ENCODE measurements around the gene UGCG. TPM values are rescaled to one million over a fixed set of nuclear protein-coding genes. Genes with fewer than 3 reads are reported as not detected.

The UGCG gene
- total and polyA plus RNA-seq, 9 of the 15 experiments (the other 6 are each of a cell fraction or from before 2014, with no cell fraction given), result 20.0 to 40.3 (median 29.2) TPM

DNA sequence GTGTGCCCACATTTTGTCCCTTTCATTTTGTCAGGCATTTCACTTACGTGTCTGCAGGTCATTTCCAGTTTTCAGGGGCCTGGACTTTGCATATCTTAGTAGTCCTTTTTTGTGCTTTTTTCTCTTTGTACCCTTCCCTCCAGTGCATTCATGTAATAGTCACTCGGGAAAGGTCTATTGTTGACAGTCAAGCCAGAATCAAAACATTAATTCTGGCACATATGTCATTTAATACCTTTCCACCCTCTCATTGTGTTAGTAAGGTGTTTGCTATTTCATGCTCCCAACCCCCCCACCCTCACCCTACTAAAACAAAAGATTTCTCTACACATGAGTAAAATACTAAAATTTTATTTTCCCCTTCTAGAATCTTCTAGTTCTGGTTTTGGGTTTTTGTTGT, 42.7 kb downstream of the UGCG start:
- H3K9me1 ChIP-seq (ENCODE audit: control insufficient read depth, insufficient read depth, low read length), result no peaks in the 10 kb centered on the region
- ChIA-PET CTCF (ENCODE audit: low intra/inter-chr PET ratio) (no interaction called here), POLR2A (interaction anchor here (0.6 to 1.1 kb wide), 2 partner anchors 13 to 174 kb away, joined by 3 read pairs; no protein-coding TSS in a partner anchor)
- peaks cover 0 to 5% of the 10 kb centered on the region in 2 experiments; a peak in 2 of 5 replicates for H3K4me1 ChIP-seq (replicated peaks in 1 of 2; ENCODE audit: control insufficient read depth in 2 of 2, insufficient read depth in 2 of 2, low read length in 2 of 2)
- no peak overlapping the region for H3K27ac ChIP-seq (ENCODE audit: extremely low read depth, low read depth, low read length)
- H3K4me3 ChIP-seq, result no peak overlapping the region
- FAIRE-seq (no peak), DNase-seq (ENCODE audit: extremely low read depth in 1 of 4, low spot score in 3 of 4) (no peak), ATAC-seq (no peak)
- H3K27me3 ChIP-seq (ENCODE audit: control insufficient read depth in 2 of 2, insufficient read depth in 2 of 2, low read length in 2 of 2), result no peaks in the 10 kb centered on the region
- no peak overlapping the region for H3K4me2 ChIP-seq (ENCODE audit: insufficient read depth, low read length)
- H3K36me3 ChIP-seq (ENCODE audit: control insufficient read depth, insufficient read depth, low read length), result peaks cover 7% of the 10 kb centered on the region; the same call in 2 of the 3 replicates
- H4K20me1 ChIP-seq (replicated peaks; ENCODE audit: control insufficient read depth, insufficient read depth, low read length), result no peaks in the 10 kb centered on the region
- no peaks in the 10 kb centered on the region for H3K9me3 ChIP-seq (replicated peaks; ENCODE audit: control insufficient read depth, insufficient read depth, low read depth, low read length)
- no peaks in the 10 kb centered on the region for H3K79me2 ChIP-seq (ENCODE audit: control insufficient read depth, insufficient read depth, low read length)
- intact Hi-C loops (cut with micrococcal nuclease), result no loop called here
- H3K9ac ChIP-seq (ENCODE audit: insufficient read depth in 1 of 2, low read depth in 2 of 2, low read length in 2 of 2), result no peak overlapping the region
- H2AFZ ChIP-seq (ENCODE audit: low read depth, low read length), result no peak overlapping the region
- in situ Hi-C loops (cut with MboI), result no loop called here
- 38% methylated on average over 2 of the region's 2 CpGs for WGBS (ENCODE audit: insufficient coverage, low coverage, missing lambda C conversion rate)
- no TSS peak for BruUV-seq (replicated peaks)
- TF ChIP-seq, protein P1, sequence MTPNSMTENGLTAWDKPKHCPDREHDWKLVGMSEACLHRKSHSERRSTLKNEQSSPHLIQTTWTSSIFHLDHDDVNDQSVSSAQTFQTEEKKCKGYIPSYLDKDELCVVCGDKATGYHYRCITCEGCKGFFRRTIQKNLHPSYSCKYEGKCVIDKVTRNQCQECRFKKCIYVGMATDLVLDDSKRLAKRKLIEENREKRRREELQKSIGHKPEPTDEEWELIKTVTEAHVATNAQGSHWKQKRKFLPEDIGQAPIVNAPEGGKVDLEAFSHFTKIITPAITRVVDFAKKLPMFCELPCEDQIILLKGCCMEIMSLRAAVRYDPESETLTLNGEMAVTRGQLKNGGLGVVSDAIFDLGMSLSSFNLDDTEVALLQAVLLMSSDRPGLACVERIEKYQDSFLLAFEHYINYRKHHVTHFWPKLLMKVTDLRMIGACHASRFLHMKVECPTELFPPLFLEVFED (CRISPR knock-in tag; conservative IDR thresholded peaks at IDR 0.05), result no peak
- TF ChIP-seq ZNF24 (IDR thresholded peaks at IDR 0.05) (no peak), NR2F6 (CRISPR knock-in tag; IDR thresholded peaks at IDR 0.05) (no peak)
- TF ChIP-seq, protein P2, sequence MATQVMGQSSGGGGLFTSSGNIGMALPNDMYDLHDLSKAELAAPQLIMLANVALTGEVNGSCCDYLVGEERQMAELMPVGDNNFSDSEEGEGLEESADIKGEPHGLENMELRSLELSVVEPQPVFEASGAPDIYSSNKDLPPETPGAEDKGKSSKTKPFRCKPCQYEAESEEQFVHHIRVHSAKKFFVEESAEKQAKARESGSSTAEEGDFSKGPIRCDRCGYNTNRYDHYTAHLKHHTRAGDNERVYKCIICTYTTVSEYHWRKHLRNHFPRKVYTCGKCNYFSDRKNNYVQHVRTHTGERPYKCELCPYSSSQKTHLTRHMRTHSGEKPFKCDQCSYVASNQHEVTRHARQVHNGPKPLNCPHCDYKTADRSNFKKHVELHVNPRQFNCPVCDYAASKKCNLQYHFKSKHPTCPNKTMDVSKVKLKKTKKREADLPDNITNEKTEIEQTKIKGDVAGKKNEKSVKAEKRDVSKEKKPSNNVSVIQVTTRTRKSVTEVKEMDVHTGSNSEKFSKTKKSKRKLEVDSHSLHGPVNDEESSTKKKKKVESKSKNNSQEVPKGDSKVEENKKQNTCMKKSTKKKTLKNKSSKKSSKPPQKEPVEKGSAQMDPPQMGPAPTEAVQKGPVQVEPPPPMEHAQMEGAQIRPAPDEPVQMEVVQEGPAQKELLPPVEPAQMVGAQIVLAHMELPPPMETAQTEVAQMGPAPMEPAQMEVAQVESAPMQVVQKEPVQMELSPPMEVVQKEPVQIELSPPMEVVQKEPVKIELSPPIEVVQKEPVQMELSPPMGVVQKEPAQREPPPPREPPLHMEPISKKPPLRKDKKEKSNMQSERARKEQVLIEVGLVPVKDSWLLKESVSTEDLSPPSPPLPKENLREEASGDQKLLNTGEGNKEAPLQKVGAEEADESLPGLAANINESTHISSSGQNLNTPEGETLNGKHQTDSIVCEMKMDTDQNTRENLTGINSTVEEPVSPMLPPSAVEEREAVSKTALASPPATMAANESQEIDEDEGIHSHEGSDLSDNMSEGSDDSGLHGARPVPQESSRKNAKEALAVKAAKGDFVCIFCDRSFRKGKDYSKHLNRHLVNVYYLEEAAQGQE (IDR thresholded peaks at IDR 0.05; ENCODE audit: borderline replicate concordance), result no peak
- TF ChIP-seq, protein P2 (CRISPR knock-in tag; IDR thresholded peaks at IDR 0.05; ENCODE audit: low read depth), result no peak
